Measurements from ENCODE around the gene NINJ1. TPM values are rescaled to one million over a fixed set of nuclear protein-coding genes. Genes with fewer than 3 reads are reported as not detected.

Gene NINJ1
- total RNA-seq, 3 donors from 2014 or later, result 48.6 to 69.8 (median 50.1) TPM

DNA sequence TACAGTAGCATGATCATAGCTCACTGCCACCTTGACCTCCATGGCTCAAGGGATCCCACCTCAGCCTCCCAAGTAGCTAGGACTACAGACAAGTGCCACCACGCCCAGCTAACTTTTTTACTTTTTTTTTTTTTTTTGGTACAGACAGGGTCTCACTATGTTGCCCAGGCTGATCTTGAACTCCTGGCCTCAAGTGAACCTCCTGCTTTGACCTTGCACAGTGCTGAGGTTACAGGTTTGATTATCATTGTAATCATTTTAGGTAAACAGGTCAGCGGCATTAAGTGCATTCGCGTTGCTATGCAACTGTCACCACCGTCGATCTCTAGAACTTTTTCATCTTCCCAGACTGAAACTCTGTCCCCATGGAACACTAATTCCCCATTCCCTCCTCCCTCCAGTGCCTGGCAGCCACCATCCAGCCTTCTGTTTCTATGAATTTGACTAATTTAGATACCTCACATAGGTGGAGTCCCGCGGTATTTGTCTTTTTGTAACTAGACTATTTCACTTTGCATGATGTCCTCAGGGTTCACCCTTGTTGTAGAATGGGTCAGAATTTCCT, 43.9 kb downstream of the NINJ1 start:
- DNase-seq, result no peak
- H3K4me3 Mint-ChIP-seq, result no peak overlapping the region
- H3K36me3 Mint-ChIP-seq (ENCODE audit: insufficient read depth), result peaks cover 18% of the 10 kb centered on the region
- H3K27me3 Mint-ChIP-seq (ENCODE audit: low read depth), result no peaks in the 10 kb centered on the region
- peaks cover 57% of the 10 kb centered on the region for H3K4me1 Mint-ChIP-seq (ENCODE audit: low read depth)
- ATAC-seq, result no peak
- peaks cover 9% of the 10 kb centered on the region for H3K9me3 Mint-ChIP-seq

DNA sequence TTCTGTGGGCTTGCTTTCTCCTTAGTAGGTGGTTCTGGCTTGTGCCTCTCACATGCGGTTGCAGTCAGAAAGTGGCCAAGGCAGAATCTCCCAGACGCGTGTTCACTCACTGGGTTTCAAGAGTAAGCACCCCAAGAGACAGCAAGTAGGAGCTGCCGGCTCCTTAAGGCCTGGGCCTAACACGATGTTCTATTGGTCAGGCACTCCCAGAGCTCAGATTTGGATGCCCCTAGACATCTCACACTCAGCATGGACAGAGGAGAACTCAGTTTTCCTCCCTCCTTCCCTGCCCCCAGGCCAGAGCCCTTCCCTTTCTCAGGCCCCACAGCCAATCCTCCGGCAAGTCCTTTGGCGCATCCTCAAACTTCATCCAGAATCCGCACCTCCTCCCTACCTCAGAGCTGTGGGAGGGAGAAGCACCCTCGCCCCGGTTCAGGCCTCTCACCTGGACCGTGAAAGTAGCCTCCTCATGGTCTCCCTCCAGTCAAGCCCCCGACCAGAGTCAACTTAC, 44.5 kb downstream of the NINJ1 start:
- DNase-seq (no peak), ATAC-seq (no peak)
- H3K9me3 Mint-ChIP-seq, result peaks cover 9% of the 10 kb centered on the region
- no peak overlapping the region for H3K4me3 Mint-ChIP-seq
- H3K4me1 Mint-ChIP-seq (ENCODE audit: low read depth), result peaks cover 50% of the 10 kb centered on the region
- H3K27me3 Mint-ChIP-seq (ENCODE audit: low read depth), result no peaks in the 10 kb centered on the region
- peaks cover 18% of the 10 kb centered on the region for H3K36me3 Mint-ChIP-seq (ENCODE audit: insufficient read depth)

DNA sequence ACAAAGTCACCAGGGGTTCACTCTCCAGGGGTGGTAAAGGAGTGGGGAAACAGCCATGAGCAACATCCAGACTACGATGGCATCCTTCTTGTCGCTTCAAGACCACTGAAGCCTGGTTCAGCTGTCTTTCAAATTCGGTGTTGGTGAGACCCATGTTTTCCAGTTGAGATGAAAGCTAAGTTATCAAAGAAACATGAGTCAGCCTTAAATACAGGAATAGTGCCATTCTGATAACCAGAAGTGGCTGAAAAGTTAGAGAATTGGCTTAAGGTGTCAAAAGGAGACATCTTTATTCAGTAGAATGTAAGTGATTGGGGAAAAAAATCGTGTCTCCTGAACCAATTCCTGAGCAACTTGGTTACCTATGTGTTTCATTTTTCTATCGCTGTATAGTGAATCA, 45.0 kb downstream of the NINJ1 start:
- Mint-ChIP-seq H3K36me3 (ENCODE audit: insufficient read depth) (peaks cover 18% of the 10 kb centered on the region), H3K4me1 (ENCODE audit: low read depth) (peaks cover 46% of the 10 kb centered on the region), H3K4me3 (no peak overlapping the region), H3K9me3 (peaks cover 9% of the 10 kb centered on the region), H3K27me3 (ENCODE audit: low read depth) (no peaks in the 10 kb centered on the region)
- DNase-seq (no peak), ATAC-seq (no peak)

DNA sequence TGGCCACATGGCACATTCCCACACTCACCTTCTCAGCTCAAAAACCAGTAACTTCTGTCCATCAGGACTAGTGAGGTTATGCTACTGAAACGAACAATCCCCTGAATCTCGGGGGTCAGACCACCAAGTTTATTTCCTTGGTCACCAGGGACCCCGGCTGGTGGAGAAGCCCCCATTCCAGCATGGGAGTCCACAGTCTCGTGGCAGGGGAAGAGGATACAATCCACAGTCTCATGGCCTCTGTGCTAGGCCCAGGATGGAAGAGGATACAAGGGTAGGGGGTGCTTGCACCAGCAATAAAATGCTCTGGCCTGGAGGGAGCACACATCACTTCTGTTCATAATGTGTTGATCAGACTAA, 45.4 kb downstream of the NINJ1 start:
- peaks cover 9% of the 10 kb centered on the region for H3K9me3 Mint-ChIP-seq
- ATAC-seq, result no peak

DNA sequence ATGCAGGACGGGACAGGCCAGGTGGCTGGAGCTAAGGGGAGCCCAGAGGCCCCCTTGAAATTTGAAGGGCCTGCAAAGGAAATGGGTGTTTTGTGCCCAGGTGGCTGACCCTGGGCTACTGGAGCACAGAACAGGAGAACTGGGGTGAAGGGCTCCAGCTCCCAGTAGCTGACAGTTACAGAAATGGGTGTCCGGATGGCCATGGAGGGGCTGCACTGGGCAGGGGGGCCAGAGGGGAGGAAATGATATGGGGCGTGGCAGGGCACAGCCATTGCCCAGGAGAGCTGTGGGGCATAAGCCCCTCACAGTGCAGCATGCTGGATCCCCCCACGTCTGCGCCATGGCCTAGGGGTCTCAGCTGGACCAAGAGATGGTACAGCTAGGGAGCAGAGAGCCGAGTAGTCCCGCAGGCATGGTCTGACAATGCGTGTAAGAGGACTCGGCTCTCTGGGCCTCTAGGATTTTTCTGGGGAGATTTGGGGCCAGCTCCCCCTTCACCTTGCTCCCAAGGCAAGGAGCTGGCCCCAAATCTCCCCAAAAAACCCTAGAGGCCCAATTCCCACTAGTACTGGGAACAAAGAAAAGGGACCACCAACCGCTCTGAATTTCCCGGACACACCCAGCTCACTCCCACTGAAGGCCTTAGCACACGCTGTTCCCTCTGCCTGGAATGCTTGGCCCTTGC, 45.9 kb downstream of the NINJ1 start:
- Mint-ChIP-seq H3K9me3 (peaks cover 9% of the 10 kb centered on the region), H3K27me3 (ENCODE audit: low read depth) (no peaks in the 10 kb centered on the region)
- DNase-seq, result no peak

More for the DNA sequence above, 45.4 kb downstream of the NINJ1 start:
- Mint-ChIP-seq H3K4me1 (ENCODE audit: low read depth) (peaks cover 46% of the 10 kb centered on the region), H3K36me3 (ENCODE audit: insufficient read depth) (peaks cover 20% of the 10 kb centered on the region), H3K4me3 (no peak overlapping the region), H3K27me3 (ENCODE audit: low read depth) (no peaks in the 10 kb centered on the region)
- no peak for DNase-seq

DNA sequence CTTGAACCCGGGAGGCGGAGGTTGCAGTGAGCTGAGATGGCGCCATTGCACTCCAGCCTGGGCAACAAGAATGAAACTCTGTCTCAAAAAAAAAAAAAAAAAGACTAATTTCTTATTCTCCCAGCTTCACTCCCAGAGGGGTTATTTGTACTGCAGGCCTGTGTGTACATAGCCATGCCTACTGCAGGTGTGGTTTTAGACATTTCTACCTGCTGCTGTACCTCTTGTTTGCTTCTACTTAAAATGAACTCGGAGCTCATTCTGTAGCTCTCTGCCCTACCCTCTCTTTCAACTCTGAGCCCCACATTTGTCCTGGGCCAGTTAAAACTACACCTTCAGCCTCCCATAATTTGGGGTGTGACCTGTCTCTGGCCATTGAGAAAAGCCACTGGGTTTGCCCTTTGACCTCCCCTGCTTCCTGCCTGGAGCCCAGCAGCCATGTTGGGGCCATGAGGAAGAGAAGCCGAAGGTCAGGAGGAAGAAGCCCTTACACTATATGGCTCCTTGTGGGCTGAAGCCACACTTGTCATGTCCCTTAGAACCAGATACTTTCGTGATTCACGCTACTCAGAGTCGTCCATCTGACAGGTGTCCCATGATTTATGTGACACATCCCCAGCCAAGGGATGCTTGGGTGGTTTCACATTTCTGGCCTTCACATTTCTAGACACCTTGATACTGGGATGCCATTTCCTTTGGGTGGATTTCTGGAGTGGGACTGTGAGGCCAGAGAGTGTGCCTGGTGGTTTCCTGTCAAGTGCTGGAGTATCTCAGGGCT, 47.4 kb downstream of the NINJ1 start:
- Mint-ChIP-seq H3K9me3 (peaks cover 6% of the 10 kb centered on the region), H3K4me3 (no peak overlapping the region), H3K36me3 (ENCODE audit: insufficient read depth) (peaks cover 25% of the 10 kb centered on the region), H3K4me1 (ENCODE audit: low read depth) (peaks cover 41% of the 10 kb centered on the region), H3K27me3 (ENCODE audit: low read depth) (no peaks in the 10 kb centered on the region)
- ATAC-seq (no peak), DNase-seq (no peak)

More for the DNA sequence above, 45.9 kb downstream of the NINJ1 start:
- no peak overlapping the region for H3K4me3 Mint-ChIP-seq
- no peak for ATAC-seq
- H3K36me3 Mint-ChIP-seq (ENCODE audit: insufficient read depth), result peaks cover 22% of the 10 kb centered on the region
- peaks cover 45% of the 10 kb centered on the region for H3K4me1 Mint-ChIP-seq (ENCODE audit: low read depth)

DNA sequence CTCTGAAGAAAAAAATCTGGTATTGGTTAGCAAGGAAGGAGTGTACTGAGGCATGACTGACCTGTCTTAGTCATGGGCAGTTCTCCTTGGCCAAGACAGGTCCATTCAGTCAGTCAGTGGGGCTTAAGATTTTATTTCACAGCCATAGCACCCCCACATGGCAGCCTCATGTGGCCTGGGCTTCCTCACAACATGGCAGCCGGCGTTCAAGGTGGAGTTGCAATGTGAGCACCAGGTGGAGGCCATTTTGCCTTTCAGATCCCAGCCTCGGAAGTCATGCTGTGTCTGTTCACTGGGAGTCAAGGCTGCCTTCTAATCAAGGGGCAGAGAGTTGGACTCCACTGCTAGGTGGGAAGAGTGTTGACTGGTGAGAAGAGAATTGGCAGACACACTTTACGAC, 48.4 kb downstream of the NINJ1 start:
- no peak for DNase-seq
- ATAC-seq, result no peak
- H3K9me3 Mint-ChIP-seq, result no peaks in the 10 kb centered on the region
- peaks cover 23% of the 10 kb centered on the region for H3K36me3 Mint-ChIP-seq (ENCODE audit: insufficient read depth)
- H3K4me1 Mint-ChIP-seq (ENCODE audit: low read depth), result peaks cover 35% of the 10 kb centered on the region
- H3K4me3 Mint-ChIP-seq, result no peak overlapping the region
- no peaks in the 10 kb centered on the region for H3K27me3 Mint-ChIP-seq (ENCODE audit: low read depth)

DNA sequence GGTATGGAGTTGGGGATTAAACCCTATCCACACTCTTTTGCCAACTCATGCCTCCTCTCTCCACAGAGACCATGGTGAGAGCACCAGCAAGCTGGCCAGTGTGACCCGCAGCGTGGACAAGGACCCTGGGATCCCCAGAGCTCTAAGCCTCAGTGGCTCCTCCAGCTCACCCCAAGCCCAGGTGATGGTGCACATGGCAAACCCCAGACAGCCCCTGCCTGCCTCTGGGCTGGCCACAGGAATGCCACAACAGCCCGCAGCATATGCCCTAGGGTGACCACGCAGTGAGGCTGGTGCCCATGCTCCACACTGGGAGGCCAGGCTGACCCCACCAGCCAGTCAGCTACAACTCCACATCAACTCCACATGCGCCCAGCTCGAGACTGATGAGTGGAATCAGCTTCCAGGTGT, 49.6 kb downstream of the NINJ1 start:
- DNase-seq (no peak), ATAC-seq (no peak)
- no peaks in the 10 kb centered on the region for H3K27me3 Mint-ChIP-seq (ENCODE audit: low read depth)
- H3K36me3 Mint-ChIP-seq (ENCODE audit: insufficient read depth), result peaks cover 28% of the 10 kb centered on the region
- no peaks in the 10 kb centered on the region for H3K9me3 Mint-ChIP-seq
- H3K4me1 Mint-ChIP-seq (ENCODE audit: low read depth), result peaks cover 25% of the 10 kb centered on the region
- no peak overlapping the region for H3K4me3 Mint-ChIP-seq

DNA sequence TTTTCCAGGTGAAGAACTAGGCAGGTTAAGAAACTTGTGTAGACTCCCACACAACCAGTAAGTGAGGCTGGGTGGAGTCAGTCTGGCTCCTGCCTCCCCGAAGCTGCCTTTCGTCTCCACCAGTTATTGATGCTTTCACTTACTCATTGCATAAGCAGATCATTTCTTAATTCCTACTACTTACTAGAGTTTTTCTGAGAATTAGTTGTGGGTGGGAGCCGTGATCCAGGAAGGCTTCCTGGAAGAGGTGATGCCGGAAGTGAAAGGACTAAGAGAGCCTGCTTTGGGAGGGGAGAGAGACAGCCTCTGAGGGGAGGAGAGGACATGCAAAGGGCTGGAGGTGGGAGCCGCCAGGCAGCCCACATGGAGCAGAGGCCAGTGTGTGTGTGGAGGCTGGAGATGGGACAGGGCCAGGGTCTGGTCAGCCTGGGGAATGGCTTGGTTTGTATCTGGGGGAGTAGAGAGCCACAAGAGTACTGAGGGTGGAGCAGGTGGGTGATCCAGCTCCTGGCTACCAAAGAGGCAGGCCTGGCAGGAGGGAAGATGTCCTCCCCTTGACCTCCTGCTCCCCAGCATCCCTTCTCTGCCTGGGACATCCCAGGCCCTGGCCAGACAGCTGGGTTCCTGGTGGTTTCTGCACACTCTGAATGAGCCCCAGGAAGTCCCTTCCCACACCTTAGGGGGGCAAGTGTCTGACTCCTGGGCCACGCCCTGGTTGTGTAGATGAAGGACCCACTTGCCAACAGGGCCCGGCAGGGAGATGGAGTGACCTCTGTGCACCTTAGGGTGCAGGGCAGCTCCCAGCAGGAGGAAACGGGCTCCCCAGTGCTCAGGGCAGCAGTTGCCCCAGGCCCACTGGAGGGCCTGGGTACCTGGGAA, 50.2 kb downstream of the NINJ1 start:
- Mint-ChIP-seq H3K27me3 (ENCODE audit: low read depth) (no peaks in the 10 kb centered on the region), H3K9me3 (no peaks in the 10 kb centered on the region), H3K4me1 (ENCODE audit: low read depth) (peaks cover 21% of the 10 kb centered on the region), H3K4me3 (peak overlapping the region; percentile 1), H3K36me3 (ENCODE audit: insufficient read depth) (peaks cover 30% of the 10 kb centered on the region)
- ATAC-seq (peak; percentile 86 to 92), DNase-seq (no peak)

DNA sequence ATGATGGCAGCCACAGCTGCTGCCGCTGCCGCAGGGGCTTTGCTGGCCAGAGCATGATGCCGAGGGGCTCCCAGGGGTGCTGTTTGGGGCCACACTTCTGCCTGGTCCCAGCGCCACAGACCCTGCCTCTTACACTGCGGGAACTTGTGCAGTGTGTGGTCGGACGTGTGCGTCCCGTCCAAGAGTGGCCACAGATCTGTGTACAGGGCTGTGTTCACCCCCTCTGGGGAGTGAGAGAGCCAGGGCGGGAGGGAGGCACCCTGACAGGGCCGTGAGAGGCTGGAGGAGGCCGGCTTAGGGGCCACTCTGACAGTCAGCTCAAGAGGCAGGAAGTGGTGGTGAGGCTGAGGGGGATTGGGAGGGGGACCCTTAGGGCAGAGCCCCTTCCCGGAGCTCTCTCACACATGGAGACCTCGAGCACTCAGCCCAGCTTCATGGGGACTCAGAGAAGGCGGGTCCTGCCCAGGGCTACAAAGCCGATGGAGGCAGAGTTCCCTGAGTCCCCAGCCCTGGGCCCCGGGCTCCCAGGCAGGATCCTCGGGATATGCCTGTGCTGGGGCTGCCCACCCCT, 51.1 kb downstream of the NINJ1 start:
- H3K4me1 Mint-ChIP-seq (ENCODE audit: low read depth), result peaks cover 21% of the 10 kb centered on the region
- DNase-seq, result no peak
- H3K4me3 Mint-ChIP-seq, result no peak overlapping the region
- peaks cover 30% of the 10 kb centered on the region for H3K36me3 Mint-ChIP-seq (ENCODE audit: insufficient read depth)
- H3K9me3 Mint-ChIP-seq, result no peaks in the 10 kb centered on the region
- H3K27me3 Mint-ChIP-seq (ENCODE audit: low read depth), result no peaks in the 10 kb centered on the region
- ATAC-seq, result peak; percentile 24 to 36

DNA sequence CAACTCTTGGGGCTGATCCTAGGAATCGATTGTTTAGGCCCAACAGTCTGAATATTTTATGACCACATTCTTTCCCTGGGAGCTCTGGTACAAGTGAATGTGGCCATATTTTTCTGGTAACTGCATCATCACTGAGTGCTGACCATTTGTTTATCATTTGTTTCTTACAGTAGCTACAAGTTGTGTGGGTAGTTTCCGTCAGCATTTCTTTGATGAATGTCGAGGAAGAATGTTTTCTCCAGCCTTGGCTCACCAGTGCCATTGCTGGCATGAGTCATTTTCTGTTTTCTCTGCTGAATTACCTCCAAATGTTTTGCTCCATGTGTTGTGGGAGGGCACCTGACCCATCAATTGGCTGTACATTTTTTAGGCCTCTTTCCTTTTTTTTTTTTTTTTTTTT, 52.1 kb downstream of the NINJ1 start:
- no peak for ATAC-seq
- H3K36me3 Mint-ChIP-seq (ENCODE audit: insufficient read depth), result peaks cover 33% of the 10 kb centered on the region

DNA sequence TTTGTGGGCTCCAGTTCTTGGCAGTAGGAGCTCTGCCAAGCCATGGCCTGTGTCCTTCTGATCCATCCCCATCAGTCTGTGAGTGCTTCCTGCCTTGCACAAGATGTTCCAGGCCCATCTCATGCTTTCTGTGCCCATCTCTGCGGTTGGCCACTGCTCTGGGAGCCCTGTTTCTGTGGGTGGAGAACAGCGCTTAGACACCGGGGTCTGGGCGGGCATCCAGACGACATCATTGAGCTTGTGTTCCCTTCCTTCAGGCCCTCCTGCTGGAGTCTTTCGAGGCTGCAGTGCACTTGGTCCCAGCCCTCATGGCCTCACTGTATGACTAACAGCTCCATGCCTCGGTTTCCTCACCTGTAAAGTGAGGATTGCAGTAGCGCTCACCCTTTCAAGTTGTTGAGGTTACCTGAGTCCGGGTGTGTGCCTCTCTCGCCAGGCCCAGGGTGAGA, 52.9 kb downstream of the NINJ1 start:
- Mint-ChIP-seq H3K4me1 (ENCODE audit: low read depth) (peaks cover 31% of the 10 kb centered on the region), H3K36me3 (ENCODE audit: insufficient read depth) (peaks cover 28% of the 10 kb centered on the region), H3K9me3 (no peaks in the 10 kb centered on the region), H3K27me3 (ENCODE audit: low read depth) (no peaks in the 10 kb centered on the region), H3K4me3 (no peak overlapping the region)
- DNase-seq (no peak), ATAC-seq (no peak)

More for the DNA sequence above, 52.1 kb downstream of the NINJ1 start:
- H3K27me3 Mint-ChIP-seq (ENCODE audit: low read depth), result no peaks in the 10 kb centered on the region
- no peak overlapping the region for H3K4me3 Mint-ChIP-seq
- H3K9me3 Mint-ChIP-seq, result no peaks in the 10 kb centered on the region
- DNase-seq, result no peak
- H3K4me1 Mint-ChIP-seq (ENCODE audit: low read depth), result peaks cover 25% of the 10 kb centered on the region

DNA sequence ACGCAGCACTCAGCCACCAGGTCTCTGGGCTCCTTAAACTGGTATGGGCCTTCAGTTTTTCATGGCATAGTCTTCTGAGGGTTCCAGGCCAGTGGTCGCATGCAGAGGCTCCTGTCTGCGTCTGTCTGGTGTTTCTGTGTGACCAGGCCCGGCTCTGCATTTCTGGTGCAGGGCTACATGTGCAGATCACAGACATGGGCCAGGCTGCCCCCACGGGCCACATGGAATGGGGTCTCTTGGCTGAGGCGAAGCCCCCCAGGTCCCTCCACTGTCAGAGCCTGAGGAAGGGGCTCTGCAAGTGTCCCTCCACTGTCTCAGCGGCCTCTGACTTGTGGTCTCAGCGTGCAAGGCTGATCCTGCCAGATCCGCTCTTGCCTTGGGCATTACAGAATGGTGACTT, 53.6 kb downstream of the NINJ1 start:
- Mint-ChIP-seq H3K36me3 (ENCODE audit: insufficient read depth) (peaks cover 22% of the 10 kb centered on the region), H3K27me3 (ENCODE audit: low read depth) (no peaks in the 10 kb centered on the region), H3K4me3 (no peak overlapping the region), H3K4me1 (ENCODE audit: low read depth) (peaks cover 36% of the 10 kb centered on the region), H3K9me3 (no peaks in the 10 kb centered on the region)
- ATAC-seq (no peak), DNase-seq (no peak)

Data from activated T-cell treated with anti-CD3 and anti-CD28 coated beads, Interleukin-2, amount 50 U/mL, for 4 hours (primary cell).